Measurements from ENCODE around the gene NTMT1.

DNA sequence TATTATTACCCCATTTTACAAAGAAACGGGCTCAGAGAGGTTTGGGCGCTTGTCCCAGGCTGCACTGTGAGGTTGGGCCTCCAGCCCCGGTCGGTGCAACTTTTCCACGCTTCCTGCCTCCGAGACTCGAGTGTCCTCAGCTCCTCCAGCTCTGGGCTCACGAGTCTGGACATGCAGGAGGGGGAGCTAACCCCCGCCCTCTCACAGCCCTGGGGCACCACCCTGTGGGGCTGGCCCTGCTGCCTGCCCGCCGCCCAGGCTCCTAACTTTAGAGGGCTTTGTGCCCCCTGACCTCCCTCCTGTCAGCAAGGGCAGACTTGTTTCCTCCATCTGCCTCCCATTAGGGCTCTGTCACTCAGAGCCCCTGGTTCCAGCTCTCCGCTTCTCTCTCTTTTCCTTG is 20.3 kb downstream of the NTMT1 start:
- TF ChIP-seq, protein P1, sequence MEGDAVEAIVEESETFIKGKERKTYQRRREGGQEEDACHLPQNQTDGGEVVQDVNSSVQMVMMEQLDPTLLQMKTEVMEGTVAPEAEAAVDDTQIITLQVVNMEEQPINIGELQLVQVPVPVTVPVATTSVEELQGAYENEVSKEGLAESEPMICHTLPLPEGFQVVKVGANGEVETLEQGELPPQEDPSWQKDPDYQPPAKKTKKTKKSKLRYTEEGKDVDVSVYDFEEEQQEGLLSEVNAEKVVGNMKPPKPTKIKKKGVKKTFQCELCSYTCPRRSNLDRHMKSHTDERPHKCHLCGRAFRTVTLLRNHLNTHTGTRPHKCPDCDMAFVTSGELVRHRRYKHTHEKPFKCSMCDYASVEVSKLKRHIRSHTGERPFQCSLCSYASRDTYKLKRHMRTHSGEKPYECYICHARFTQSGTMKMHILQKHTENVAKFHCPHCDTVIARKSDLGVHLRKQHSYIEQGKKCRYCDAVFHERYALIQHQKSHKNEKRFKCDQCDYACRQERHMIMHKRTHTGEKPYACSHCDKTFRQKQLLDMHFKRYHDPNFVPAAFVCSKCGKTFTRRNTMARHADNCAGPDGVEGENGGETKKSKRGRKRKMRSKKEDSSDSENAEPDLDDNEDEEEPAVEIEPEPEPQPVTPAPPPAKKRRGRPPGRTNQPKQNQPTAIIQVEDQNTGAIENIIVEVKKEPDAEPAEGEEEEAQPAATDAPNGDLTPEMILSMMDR (IDR thresholded peaks at IDR 0.05), result no peak
- TF ChIP-seq POLR2A (IDR thresholded peaks at IDR 0.05) (no peak), EP300 (IDR thresholded peaks at IDR 0.05) (no peak)
